Skeletal muscle cell (primary cell): ENCODE measurements around the gene TRABD2B.

Experiments
- DNase-seq: peaks from one replicate; pipeline ENCODE4 v3.0.0-alpha.2; 2010; ENCODE audit warnings: low read depth
- H3K4me3 ChIP-seq: 2 replicates; pipeline ENCODE4 v1.5.1; 2011; ENCODE audit warnings: low read depth, mild to moderate bottlenecking, control low read depth, low read length, moderate library complexity

TRABD2B gene

DNA sequence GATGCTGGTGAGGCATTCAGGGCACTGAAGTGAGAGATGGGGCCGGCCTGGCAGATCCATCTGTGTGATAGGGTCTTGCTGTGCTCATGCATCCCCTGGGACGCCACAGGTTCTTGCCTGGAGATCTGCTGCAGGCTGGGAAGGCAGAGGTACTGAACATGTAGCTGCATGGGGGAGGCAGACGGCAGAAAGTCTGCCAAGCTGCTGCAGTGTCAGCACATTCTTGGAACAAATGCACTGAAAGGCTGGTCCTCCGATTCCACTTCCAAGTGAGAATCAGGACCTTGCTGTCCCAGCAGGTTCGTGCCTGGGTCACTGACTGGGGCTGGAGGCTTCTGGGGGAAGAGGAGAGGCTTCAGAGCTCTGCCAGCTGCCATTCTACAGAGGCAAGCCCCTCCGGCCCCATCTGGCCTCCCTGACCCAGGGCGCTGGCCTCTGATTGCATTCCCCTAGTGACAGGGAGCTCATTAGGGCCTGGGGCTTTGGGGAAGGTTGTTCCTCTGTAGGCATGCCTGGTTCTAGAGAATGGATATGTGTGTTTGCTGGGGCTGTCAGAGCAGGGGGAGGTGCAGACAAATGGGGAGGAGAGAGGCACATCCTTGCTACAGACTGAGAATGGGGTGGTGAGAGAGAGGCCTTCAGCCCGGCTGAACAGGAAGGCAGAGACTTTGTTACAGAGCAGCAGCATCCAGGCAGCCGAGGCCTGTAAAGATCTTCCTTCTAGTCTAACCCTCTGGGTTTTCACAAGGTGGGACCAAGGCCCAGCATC lies 174.0 kb downstream of the TRABD2B start:
- H3K4me3 ChIP-seq = no peak overlapping the region
- DNase-seq = no peak

DNA sequence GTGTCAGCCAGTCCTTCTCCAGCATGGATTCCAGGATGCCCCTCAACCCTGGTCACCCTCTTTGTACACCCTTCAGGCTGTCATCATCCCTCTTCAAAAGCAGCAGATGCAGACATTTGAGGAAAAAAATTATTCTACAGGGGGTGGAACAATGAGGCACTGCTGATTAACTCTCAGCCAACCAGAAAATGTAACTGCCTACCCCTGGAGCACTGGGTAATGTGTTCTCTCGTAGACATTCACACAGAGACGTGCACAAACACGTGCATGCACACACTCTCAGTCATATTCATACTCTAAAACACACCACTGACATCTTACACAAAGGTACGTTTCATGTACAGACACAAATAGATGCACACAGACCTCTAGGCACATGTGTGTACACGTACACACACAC lies 175.4 kb downstream of the TRABD2B start:
- no peak overlapping the region for H3K4me3 ChIP-seq
- DNase-seq = no peak

DNA sequence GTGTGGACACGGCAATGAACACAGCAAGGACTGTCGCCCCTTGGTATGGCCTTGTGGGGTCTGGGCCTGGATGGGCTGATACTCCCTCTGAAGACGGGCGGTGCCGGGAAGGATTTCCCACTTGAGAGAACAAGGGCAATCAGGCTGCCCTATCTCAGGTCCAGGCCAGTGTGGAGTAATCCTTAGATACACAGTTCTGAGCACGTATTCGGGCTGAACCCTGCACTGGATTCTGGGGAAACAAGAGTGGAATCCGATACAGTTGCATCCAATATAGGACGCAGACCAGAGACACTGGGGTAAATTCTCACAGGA lies 177.7 kb downstream of the TRABD2B start:
- H3K4me3 ChIP-seq = no peak overlapping the region
- DNase-seq = no peak

DNA sequence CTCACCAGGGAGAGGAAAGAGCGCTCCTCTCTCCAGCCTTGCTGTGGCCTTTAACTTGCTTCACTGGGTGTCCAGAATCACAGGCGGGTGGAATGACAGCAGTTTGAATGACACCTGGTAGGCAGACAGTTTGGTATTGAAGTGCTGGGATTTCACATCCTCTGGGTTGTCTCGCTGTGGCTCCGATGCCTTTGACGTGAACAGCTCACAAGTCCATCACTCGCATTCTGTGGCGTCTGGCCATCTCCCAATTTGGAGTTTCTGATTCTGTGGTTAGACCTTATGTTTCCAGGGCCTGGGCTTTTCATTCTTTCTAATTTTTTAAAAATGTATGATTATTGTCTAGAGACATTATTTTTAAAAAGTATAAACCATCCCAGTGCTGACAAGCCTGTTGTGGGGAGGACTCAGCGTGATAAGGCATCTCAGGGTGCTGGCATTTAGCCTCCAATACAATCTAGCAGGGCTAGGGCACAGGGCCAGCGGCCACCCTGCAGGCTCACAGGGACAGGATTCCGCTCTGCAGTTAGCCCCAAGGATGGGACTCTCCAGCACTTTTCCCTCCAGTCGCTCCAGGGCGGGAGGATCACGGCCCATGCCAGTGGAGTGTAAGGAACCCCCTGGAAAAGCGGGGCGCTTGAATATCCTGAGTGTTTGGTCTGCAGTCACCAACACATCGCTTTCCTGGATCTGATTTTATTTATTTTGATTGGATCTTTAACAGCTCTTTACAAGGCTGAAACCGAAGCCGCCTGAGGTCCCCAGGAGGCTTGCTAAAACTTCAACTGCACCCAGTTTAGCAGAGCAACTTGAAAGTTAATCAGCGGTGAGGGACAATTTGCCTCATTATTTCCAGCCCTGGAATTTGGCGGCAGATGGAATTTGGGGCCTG lies 178.3 kb downstream of the TRABD2B start:
- H3K4me3 ChIP-seq = no peak overlapping the region
- no peak for DNase-seq

DNA sequence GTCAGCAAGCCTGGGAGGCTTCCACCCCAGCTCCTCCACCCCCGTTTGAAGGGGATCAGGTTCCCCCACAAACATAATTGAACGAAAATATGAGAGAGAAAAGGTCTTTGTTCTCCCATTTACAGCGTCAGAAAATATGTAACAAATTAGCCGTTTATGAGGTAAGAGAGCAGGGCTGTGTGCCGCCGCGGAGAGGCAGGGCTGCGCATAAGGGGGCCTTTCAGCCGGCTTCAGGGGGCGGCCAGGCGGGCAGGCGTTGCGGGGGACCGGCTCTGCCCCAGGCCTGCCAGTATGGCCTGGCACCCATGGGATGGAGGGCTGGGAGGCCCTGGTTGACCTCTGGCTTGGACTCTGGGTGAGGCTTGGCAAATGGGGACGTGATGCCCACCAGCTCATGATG lies 179.3 kb downstream of the TRABD2B start:
- no peak for DNase-seq
- no peak overlapping the region for H3K4me3 ChIP-seq

DNA sequence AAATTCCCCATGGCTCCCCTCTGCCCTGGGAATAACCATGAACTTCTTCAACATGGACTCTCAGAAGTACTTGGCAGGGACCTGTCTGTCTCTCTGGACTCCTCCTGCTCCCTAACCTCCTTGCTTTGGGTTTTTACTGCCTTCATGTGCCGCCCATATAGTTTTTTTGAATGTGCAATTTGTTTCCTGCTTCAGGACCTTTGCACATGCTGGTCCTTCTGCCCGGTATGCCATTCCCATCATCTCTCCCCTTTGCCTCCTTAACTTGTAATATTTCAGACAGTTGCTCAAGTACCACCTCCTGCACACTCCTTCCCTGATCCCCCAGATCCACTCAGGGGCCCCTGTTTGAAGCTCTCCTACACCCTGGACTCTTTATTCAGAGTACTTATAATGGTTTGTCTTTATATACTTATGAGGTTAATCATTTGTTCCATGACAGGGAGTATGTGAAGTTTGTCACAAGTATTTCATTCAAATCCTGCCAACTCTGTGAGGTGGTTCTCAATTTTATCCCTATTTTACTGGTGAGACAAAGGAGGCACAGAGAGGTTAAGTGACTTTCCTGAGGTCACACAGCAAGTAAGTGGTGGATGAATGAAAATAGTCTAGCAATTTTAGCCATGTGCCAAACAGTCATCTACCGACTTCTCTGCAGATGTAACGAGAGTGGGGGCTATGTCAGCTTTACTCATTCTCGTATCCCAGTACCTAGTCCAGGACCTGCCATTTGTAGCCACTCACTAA lies 180.7 kb downstream of the TRABD2B start:
- no peak for DNase-seq
- H3K4me3 ChIP-seq = no peak overlapping the region

DNA sequence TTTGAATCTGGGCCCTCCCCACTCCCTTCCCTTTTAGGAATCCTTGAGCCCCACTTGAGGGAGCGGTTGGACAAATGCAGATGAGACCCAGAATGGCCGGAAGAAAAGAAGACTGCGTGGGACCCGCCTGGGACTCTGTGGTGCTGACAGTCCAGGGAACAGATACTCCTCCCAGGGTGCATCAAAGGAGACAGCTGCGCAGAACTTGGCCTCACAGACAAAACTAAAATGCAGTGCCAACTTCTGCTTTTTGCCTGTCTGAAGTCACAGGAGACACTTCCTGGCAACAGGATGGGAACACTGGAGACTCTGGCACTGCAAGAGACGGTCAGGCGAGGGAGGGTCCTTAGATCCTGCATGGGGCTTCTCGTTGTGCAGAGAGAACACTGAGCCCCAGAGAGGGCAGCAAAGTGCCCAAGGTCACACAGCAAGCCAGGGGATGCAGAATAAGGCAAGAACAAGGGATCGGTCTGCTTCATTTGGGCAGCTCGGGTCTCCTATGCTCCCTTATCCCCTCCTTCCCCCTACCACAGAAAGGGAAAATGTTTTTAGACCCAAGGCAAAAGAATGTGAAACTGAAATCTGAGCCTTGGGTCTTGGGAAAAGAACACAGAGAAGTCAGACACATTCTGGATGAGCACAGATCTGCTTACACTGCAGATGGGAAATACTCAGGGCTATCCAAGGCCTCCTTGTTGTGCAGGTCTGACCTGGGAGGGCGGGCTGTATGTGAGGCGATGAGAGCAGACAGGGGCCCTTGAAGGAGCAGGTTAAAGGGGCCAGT lies 182.4 kb downstream of the TRABD2B start:
- no peak for DNase-seq
- H3K4me3 ChIP-seq = no peak overlapping the region

DNA sequence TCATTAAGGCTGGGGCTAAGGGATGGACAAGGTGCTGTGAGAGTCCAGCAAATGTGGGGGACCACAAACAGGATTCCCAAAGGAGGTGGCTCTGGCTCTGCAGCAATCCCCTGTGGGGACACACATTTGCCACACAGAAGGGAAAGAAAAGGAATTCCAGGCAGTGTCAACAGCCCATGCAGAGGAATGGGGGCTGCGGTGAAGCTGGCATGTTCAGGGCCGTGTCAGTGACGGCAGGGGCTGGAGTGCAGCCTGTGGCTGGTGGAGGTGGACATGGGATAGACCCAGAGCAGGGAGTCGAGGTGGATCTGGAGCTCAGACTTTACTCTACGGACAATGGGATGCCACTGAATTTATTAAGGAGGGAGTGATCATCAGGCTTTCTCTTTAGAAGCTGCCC lies 183.2 kb downstream of the TRABD2B start:
- DNase-seq = no peak
- no peak overlapping the region for H3K4me3 ChIP-seq

DNA sequence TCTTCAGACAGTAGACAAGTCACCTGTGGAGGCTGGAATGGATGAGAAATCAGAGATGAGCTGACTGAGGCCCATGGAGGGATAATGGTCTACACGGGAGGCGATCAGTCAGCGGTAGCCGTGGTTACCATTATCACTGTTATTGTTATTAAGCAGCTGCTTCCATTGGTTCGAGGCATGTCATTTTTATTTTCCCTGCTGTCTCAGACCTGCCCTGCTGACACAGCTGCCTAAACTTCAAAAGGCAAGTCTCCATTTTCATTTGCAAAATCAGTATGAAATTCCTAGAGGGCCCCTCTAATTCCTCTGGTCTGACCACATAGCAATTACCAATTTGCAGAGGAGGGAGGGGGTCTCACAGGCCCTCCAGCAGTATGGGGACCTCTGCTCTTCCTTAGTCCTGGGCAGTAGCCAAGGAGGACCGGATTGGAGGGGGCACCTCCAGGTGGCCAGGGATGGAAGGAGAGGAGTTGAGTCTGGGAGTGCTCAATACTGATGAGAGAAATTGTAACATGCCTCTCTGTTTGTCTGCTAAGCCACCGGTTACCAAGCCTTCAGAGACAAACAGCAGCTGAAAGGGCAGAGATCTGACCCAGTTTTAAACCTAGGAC lies 184.2 kb downstream of the TRABD2B start:
- DNase-seq = no peak
- no peak overlapping the region for H3K4me3 ChIP-seq

DNA sequence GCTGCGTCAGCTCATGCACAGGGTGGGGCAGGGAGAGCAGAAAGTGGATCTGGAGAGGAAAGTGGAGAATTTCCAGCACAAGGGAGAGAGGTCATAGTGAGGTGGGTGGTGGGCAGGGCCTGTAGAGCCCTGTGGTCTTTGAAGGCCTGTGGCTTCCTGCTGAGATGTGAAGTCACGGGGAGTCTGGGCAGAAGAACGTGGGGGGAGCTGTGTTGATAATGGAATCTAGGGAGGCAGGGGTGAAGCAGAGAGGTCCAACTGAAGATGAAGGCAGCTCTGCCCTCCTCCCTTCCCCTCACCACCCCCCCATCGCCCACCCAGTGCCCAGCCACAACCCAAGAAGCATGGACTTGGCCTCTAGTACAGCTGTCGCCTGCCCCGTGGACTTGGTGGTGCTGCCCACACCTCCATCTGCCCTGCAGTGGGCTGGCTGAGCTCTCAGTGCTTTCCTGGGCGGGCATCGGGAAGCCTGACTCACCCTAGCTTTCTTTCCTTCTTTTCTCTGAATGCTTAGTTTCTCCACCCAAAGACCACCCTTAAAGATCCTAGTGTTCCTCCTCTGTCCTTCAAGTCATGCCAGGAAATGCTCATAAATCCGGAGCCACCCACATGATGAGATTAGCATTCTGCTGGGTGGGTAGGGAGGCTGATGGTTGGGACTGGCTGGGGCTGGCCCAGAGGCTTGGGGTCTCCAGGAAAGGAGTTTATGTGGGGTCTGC lies 186.1 kb downstream of the TRABD2B start:
- no peak for DNase-seq
- H3K4me3 ChIP-seq = no peak overlapping the region

DNA sequence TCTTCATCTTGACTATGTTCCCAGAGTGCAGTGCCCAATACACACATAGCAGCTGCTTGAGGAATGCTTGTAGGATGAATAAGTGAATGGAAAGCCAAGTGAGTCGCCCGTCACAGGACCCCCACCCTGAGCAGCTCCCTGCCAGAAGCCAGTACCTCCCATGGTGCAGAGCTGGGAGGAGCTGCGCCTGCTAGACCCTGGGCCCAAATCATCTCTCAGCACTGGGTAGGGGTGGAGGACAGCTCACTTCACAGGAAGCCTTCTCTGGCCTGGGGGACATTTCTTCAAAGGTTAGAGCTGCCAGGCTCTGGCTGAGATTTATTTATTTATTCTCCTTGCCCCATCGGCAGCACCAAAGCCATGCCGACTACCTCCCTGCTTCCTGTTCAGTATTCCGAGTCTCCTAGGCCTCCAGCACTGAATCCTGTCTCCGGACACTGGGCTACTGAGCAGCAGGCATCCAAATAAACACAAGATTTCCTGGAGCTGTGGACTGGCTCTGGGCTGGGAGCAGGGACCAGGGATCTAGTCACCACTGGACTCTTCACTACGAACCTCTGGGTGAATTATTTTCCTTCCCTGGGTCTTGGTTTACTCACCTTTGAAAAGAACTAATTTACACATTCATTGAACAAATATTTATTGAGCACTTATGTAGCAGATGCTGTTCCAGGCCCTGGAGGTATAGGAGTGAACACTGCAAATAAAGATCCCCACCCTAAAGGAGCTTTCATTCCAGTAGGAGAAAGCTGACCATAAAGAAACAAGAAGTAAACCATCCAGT lies 187.7 kb downstream of the TRABD2B start:
- H3K4me3 ChIP-seq = no peak overlapping the region
- DNase-seq = no peak

DNA sequence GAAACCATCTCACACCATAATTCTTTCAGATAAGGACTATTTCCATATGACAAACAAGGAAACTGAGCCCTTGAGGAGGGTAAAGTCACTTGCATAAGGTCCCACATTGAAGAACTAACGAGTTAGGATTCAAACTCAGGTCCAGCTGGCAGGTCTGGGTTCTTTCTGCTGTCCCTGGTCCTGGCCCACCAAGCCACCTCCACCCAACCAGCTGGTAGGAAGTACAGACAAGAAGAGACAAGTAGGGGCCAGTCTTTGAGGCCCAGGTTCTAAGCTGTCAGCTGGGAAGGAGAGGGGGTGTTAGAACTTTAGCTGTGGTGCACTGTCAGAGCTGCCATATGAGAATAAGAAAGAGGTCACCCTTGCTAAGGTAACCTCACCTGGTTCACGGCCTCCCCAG lies 188.6 kb downstream of the TRABD2B start:
- H3K4me3 ChIP-seq = no peak overlapping the region
- no peak for DNase-seq

DNA sequence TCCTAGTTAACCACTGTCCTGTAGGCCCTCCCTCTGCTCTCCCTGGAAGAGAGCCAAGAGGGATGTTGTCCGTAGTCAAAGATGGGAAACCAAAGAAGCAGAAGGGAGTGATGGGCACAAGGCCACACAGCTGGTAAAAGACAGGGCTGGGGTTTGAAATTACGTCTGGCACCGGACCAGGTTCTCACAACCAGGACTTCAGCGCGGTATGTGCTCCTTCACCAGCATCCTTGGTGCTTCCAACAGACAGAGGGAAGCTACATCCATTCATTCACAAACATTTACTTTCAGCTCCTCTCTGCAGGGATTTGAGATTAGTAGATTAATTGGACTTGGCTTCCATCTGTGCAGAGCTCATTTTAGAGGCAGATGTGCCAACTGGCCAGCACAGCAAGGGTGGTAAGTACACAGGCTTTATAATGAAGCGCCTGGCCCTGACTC lies 191.2 kb downstream of the TRABD2B start:
- no peak overlapping the region for H3K4me3 ChIP-seq
- DNase-seq = no peak

DNA sequence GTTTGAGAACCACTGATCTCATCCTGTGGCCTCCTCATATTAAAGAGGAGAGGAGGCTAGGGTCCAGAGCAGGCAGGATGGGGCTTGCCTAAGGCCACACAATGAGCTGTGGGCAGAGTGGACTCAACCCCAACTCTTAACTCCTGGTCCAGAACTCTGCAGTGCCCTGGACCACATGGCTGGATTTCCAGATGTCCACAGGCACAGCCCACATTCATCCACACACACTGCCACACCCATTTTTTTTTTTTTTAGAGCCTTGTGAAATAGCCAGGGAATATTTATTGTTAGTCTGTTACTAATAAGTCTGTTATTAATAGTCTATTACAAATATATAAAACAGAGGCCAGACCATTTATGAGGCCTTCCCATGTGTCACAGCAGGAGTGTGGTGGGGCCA lies 192.2 kb downstream of the TRABD2B start:
- no peak for DNase-seq
- no peak overlapping the region for H3K4me3 ChIP-seq

DNA sequence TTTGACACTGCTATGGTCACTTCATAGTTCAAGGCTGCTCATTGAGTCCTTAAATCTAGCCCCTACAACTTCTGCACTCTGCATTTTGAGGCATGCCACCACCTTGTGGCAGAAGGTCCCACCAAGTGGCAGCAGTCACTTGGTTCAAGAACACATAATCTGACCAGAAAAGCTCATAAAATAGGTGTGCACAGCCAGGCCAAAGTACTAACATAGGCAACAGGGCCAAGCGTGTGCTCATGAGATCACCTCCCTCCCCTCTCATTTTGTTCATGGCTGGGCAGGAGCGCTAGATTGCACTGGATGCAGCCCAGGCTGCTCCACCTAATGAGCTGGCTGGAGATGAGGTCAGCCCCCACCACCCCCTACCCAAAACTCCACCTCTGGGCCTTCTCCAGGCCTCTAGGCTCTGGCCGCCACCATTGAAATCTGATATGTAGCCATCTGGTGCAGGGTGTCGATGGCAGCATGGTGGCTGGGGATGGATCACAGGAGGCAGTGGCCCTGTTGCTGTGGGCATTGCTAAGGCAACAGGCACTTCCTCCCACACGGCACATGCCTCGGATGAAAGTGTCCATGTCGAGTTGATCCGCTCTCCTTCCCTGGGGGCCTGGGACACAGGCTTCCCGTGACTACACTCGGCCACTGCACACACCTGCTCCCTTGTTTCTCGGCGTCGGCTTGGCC lies 193.2 kb downstream of the TRABD2B start:
- no peak for DNase-seq
- no peak overlapping the region for H3K4me3 ChIP-seq

DNA sequence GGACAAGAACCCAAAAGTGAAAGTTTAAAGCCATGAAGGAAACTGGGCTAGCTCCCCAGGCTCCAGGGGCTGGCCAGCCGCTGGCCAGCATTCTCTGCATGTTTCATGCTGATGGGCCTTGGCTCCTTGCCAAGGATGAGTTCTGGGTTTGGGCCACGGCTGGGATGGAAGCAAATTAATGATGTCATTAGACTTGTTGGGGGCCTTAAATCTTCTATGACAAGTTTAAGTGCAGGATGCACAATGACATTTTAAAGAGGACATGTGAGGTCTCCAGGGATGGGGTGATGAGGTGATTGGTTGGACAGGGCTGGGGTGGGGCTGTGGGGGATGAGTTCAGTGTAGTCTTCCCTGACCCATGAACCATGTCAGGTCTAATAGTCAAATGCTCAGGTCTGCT lies 199.6 kb downstream of the TRABD2B start:
- DNase-seq = no peak

DNA sequence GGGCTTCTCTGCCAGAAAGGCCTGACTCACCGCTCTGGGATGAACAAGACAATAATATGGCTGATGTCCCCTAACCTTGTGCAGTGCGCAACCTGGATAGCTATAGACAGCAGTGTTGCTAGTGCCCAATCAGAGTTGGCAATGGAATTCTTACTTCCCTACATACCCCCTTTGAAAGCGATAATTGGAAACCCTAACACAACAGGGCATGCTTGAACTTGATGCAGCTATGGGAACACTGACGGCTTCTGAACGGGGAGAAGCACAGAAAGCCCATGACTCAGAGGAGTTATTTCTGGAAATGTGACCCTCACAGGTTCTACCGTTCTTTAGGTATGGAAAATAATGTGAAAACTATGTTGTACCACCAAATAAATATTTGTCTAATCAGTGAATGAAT lies 200.6 kb downstream of the TRABD2B start:
- no peak for DNase-seq
- no peak overlapping the region for H3K4me3 ChIP-seq

More for the DNA sequence above, 199.6 kb downstream of the TRABD2B start:
- no peak overlapping the region for H3K4me3 ChIP-seq
